ENCODE measurements around the gene KRT9.
A peak's percentile ranks its signal among the peaks of the same experiment; 100 is the strongest.

Gene KRT9

GRCh38 chr17:41539979-41540701, 31.7 kb downstream of the KRT9 start:
- no peak for TF ChIP-seq CTCF (IDR thresholded peaks at IDR 0.05)
- Mint-ChIP-seq H3K27me3 (ENCODE audit: low read depth, poor library complexity) (no peaks in the 10 kb centered on the region), H3K27ac (peak overlapping the region; percentile 70), H3K9me3 (no peaks in the 10 kb centered on the region), H3K4me3 (no peak overlapping the region), H3K4me1 (peaks cover 78% of the 10 kb centered on the region), H3K36me3 (ENCODE audit: low read depth) (no peaks in the 10 kb centered on the region)
- no peak for DNase-seq

GRCh38 chr17:41539071-41539492, 32.8 kb downstream of the KRT9 start:
- DNase-seq, result no peak
- H3K9me3 Mint-ChIP-seq, result no peaks in the 10 kb centered on the region
- no peak overlapping the region for H3K27ac Mint-ChIP-seq
- TF ChIP-seq CTCF (IDR thresholded peaks at IDR 0.05), result no peak
- no peaks in the 10 kb centered on the region for H3K36me3 Mint-ChIP-seq (ENCODE audit: low read depth)
- H3K27me3 Mint-ChIP-seq (ENCODE audit: low read depth, poor library complexity), result no peaks in the 10 kb centered on the region
- H3K4me1 Mint-ChIP-seq, result peaks cover 71% of the 10 kb centered on the region
- no peak overlapping the region for H3K4me3 Mint-ChIP-seq

GRCh38 chr17:41538565-41538991, 33.3 kb downstream of the KRT9 start:
- no peak for TF ChIP-seq CTCF (IDR thresholded peaks at IDR 0.05)
- Mint-ChIP-seq H3K27me3 (ENCODE audit: low read depth, poor library complexity) (no peaks in the 10 kb centered on the region), H3K27ac (no peak overlapping the region), H3K4me1 (peaks cover 68% of the 10 kb centered on the region), H3K36me3 (ENCODE audit: low read depth) (no peaks in the 10 kb centered on the region), H3K4me3 (no peak overlapping the region), H3K9me3 (no peaks in the 10 kb centered on the region)
- no peak for DNase-seq

GRCh38 chr17:41537990-41538389, 33.9 kb downstream of the KRT9 start:
- H3K27me3 Mint-ChIP-seq (ENCODE audit: low read depth, poor library complexity), result no peaks in the 10 kb centered on the region
- H3K4me3 Mint-ChIP-seq, result no peak overlapping the region
- no peak for DNase-seq
- no peaks in the 10 kb centered on the region for H3K36me3 Mint-ChIP-seq (ENCODE audit: low read depth)
- no peak for TF ChIP-seq CTCF (IDR thresholded peaks at IDR 0.05)
- no peak overlapping the region for H3K27ac Mint-ChIP-seq
- no peaks in the 10 kb centered on the region for H3K9me3 Mint-ChIP-seq
- H3K4me1 Mint-ChIP-seq, result peaks cover 66% of the 10 kb centered on the region

- H3K4me3 Mint-ChIP-seq, result no peak overlapping the region
- no peaks in the 10 kb centered on the region for H3K9me3 Mint-ChIP-seq
- TF ChIP-seq CTCF (IDR thresholded peaks at IDR 0.05), result no peak
- DNase-seq, result no peak
- no peaks in the 10 kb centered on the region for H3K27me3 Mint-ChIP-seq (ENCODE audit: low read depth, poor library complexity)
- H3K27ac Mint-ChIP-seq, result peak overlapping the region; percentile 75
- peaks cover 65% of the 10 kb centered on the region for H3K4me1 Mint-ChIP-seq
- no peaks in the 10 kb centered on the region for H3K36me3 Mint-ChIP-seq (ENCODE audit: low read depth)
These were observed 34.3 kb downstream of the KRT9 start for GRCh38 chr17:41537614-41537954.

All from nephron progenitor cell (in vitro differentiated cells).